ENCODE measurements around the gene WDR33.
"Not testable (repeated sequence)": the region's sequence is repeated elsewhere in the genome, so short reads cannot be mapped to it uniquely, and the experiment has no call there.

WDR33 gene

GRCh38 chr2:127812441-127812840 lies 1.5 kb upstream of the WDR33 start:
- in situ Hi-C loops (cut with MboI; ENCODE audit: low pct_unique_long_range_greater_than_20kb, low sequenced_read_pairs); DNase-seq: not testable (repeated sequence)

DNA sequence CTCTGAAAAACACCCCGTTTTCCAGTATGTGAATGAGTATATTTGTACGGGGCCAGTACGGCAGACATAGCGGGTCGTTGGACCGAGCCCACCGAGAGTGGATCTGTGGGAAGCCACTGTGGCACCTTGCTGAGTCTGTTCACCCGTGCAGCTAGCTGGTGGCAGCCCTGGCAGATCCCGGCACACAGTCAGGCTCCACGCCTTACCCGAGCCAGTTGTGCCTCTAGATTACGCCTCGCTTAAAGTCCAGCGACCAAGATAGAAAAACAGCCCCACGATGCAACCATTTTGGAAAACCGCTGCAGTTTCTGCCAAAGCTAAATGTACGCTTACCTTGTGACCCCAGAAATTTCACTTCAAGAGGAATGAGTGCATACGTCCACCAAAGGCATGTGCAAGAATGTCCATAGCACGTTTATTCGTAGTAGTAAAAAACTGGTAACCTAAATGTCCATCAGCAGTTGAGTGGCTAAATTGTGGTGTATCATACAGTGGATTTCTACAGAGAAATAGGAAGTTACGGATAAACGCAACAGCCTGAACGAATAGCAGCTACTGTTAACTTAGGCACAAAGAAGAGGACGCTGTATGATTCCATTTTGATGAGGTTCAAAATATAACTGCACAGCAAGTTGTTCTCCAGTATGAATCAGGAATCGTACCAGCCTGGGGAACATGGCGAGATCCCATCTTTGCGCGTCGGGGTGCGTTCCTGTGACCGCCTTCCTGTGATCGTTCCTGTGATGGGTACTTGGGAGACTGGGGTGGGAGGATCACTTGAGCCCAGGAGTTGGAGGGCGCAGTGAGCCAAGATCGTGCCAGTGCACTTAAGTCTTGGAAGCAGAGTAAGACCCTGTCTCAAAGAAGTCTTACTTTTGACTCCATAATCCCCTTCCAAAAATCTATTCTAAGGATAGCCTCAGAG lies 688 bp upstream of the WDR33 start:
- DNase-seq = no peak

DNA sequence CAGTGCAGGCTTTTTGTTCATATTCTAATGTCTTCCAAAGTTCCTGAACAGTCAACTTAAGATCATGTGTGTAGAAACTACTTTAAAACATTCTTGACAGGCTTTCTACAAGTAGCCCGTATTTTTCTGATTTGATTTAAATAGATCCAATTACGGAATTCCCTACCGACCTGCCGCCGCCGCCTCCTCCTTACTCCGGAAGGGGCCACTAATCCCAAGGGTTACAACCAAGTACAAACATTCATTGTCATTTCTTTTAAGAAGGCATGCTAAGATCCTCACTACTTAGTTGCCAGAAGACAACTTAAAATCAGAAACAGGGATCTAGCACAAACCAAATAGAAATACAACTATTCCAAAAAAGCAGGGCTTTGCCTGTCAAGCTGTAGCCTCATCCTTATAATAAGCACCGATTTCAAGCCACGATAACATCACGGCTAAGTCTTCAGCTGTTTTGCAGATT lies 784 bp downstream of the WDR33 start:
- no peak for DNase-seq
- in situ Hi-C loops (cut with MboI; ENCODE audit: low pct_unique_long_range_greater_than_20kb, low sequenced_read_pairs) = no loop called here

More for the DNA sequence above, 688 bp upstream of the WDR33 start:
- in situ Hi-C loops (cut with MboI; ENCODE audit: low pct_unique_long_range_greater_than_20kb, low sequenced_read_pairs) = no loop called here

GRCh38 chr2:127807678-127808353 lies 3.2 kb downstream of the WDR33 start:
- DNase-seq = no peak
- in situ Hi-C loops (cut with MboI; ENCODE audit: low pct_unique_long_range_greater_than_20kb, low sequenced_read_pairs) = no loop called here

DNA sequence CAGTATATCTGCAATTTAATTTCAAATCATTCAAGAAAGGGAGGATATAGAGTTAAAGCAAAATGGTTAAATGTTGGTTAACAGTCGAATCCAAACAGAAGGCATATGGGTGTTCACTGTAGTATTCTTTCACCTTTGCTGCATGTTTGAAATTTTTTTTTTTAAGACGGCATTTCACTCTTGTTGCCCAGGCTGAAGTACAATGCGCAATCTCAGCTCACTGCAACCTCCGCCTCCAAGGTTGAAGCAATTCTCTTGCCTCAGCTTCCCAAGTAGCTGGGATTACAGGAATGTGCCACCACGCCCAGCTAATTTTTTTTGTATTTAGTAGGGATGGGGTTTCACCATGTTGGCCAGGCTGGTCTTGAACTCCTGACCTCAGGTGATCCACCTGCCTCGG lies 4.1 kb downstream of the WDR33 start:
- in situ Hi-C loops (cut with MboI; ENCODE audit: low pct_unique_long_range_greater_than_20kb, low sequenced_read_pairs); DNase-seq: not testable (repeated sequence)

DNA sequence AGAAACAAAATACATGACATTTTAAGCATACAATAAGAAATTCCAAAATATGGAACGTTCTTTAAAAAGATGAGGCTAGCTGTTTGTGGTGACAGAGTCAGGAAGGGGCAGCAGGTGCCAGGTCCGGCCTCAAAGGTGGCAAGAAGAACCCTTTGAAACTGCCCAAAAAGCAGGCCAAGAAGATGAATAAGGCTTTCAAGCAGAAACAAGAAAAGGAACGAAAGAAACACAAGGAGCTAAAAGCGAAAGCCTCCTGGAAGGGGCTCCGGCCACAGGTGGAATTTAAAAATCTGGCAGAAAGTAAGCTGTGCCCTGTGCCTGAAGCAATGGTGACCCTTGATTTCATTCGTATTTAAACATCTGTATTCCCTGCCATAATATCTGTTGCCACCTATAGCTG lies 5.5 kb downstream of the WDR33 start:
- DNase-seq = no peak
- in situ Hi-C loops (cut with MboI; ENCODE audit: low pct_unique_long_range_greater_than_20kb, low sequenced_read_pairs) = no loop called here

DNA sequence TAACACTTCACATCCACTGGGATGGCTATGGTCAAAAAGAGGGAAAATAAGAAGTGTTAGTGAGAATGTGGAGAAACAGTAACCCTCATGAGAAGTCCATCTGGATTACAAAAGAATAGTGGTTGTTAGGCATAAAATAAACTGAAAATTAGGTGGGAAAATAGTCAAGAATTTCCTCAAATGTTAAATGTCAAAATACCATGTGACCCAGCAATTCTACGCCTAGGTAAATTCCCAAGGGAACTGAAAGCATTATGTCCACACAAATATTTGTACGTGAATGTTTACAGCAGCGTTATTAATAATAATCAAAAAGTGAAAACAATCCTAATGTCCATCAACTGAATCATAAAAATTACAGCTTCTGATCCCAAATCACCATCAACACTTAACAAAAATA lies 11.0 kb downstream of the WDR33 start:
- no peak for DNase-seq
- in situ Hi-C loops (cut with MboI; ENCODE audit: low pct_unique_long_range_greater_than_20kb, low sequenced_read_pairs) = no loop called here

DNA sequence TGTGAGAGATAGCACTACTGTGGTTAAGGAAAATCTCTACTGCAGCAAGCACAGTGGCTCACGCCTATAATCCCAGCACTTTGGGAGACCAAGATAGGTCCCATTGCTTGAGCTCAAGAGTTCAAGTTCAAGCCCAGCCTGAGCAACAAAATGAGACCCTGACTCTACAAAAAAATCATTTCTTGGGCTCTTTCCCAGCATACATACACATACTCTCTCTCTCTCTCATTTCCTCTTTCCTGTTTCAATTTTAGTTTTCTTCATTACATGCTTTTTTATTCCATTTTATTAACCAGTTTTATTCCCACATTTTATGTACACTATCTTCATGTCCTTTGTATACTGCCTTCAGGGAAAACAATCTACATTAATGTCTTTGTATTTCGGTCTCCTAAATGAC lies 14.6 kb downstream of the WDR33 start:
- DNase-seq = no peak
- in situ Hi-C loops (cut with MboI; ENCODE audit: low pct_unique_long_range_greater_than_20kb, low sequenced_read_pairs) = no loop called here

- in situ Hi-C loops (cut with MboI; ENCODE audit: low pct_unique_long_range_greater_than_20kb, low sequenced_read_pairs) = not testable (repeated sequence)
Measured at GRCh38 chr2:127794901-127795300, 16.1 kb downstream of the WDR33 start.

DNA sequence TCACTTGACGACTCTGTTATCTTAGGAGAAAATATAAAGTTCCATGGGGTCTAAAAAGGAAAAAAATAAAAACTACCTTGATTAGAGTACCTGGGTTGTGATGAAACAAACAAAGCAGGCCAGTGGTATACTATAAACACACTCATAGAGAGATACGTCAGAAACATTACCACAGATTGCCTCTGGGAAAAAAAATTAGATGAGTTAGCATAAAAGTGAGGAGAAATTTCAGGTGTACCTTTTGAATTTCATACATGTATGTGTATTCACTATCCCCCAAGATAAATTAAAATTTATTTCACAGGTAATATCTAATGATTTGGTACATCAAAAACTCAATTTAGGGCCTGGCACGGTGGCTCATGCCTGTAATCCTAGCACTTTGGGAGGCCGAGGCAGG lies 18.2 kb downstream of the WDR33 start:
- no peak for DNase-seq
- in situ Hi-C loops (cut with MboI; ENCODE audit: low pct_unique_long_range_greater_than_20kb, low sequenced_read_pairs) = no loop called here

More at GRCh38 chr2:127794901-127795300, 16.1 kb downstream of the WDR33 start:
- DNase-seq = not testable (repeated sequence)

- in situ Hi-C loops (cut with MboI; ENCODE audit: low pct_unique_long_range_greater_than_20kb, low sequenced_read_pairs) = no loop called here
- no peak for DNase-seq
Measured at GRCh38 chr2:127790694-127791529, 20.1 kb downstream of the WDR33 start.

DNA sequence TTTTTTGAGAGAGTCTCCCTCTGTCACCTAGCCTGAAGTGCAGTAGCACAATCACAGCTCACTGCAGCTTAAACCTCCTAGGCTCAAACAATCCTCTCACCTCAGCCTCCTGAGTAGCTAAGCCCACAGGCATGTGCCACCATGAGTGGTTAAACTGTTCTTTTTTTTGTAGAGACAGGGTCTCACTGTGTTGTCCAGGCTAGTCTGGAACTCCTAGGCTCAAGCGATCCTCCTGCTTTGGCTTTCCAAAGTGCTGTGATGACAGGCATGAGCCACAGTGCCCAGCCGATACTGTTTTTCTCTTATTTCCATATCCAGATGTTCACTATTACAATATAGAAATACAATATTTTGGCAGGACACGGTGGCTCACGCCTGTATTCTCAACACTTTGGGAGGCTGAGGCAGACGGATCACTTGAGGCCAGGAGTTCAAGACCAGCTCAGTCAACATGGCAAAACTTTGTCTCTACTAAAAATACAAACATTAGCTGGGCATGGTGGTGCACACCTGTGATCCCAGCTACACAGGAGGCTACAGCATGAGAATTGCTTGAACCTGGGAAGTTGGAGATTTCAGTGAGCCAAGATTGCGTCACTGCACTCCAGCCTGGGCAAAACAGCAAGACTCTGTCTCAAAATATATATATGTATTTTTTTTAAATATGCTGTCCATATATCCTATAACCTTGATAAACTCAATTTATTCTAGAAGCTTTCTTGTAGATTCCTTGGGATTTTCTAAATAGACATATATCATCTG lies 24.7 kb downstream of the WDR33 start:
- in situ Hi-C loops (cut with MboI; ENCODE audit: low pct_unique_long_range_greater_than_20kb, low sequenced_read_pairs) = no loop called here
- DNase-seq = no peak

GRCh38 chr2:127784965-127785518 lies 25.9 kb downstream of the WDR33 start:
- DNase-seq = no peak
- in situ Hi-C loops (cut with MboI; ENCODE audit: low pct_unique_long_range_greater_than_20kb, low sequenced_read_pairs) = no loop called here

DNA sequence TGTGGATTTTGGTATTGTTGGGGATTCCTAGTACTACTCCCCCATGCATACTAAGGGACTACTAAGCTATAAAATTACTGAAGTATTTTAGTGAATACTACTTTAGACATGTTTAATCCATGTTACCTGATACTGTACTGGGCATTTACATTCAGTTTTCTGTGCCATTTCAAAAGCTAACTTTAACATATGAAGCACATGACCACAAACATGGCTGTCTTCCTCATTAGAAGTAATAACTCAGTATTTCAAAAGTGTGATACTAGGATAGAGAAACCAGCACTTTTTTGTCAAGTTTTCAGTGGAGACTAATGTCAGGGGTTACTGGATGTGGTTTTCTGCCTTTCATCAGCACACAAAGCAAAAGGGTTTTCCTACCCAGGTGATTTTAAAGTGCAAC lies 27.9 kb downstream of the WDR33 start:
- DNase-seq = no peak
- in situ Hi-C loops (cut with MboI; ENCODE audit: low pct_unique_long_range_greater_than_20kb, low sequenced_read_pairs) = no loop called here

DNA sequence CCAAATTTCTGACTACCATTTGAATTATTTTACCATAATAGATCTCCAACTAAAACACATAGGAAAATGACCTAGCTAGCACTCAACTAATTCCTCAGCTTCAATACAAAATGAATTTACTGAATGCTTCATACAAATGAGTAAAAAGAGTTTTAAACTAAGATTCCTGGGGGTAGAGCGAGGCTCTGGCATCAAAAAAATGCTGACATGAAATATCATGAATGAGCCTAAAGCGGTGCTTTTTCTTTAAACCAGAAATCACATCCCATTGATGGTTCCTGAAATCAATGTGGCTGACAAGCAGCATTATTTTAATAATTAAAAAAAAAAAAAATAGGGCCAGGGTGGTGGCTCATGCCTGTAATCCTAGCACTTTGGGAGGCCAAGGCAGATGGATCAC lies 32.1 kb downstream of the WDR33 start:
- in situ Hi-C loops (cut with MboI; ENCODE audit: low pct_unique_long_range_greater_than_20kb, low sequenced_read_pairs) = no loop called here
- DNase-seq = no peak

DNA sequence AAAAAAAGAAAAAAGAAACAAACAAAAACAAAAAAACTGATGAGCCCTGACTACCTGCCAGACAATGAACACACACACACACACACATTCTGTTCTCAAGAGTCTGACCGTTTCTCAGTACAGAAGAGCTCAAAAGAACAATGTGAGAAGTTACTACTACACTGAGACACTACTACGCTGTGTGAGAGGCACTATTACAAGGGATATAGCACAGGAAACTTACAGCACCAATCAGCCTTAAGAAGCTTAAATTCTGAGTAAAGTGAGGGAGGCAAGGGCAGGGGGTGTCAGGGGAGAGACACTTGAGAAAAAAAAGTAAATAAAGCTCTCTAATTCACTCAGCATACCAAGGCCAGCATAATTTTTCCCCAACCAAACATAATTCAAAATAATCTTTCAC lies 32.5 kb downstream of the WDR33 start:
- no peak for DNase-seq
- in situ Hi-C loops (cut with MboI; ENCODE audit: low pct_unique_long_range_greater_than_20kb, low sequenced_read_pairs) = no loop called here

GRCh38 chr2:127776122-127776780 lies 34.7 kb downstream of the WDR33 start:
- in situ Hi-C loops (cut with MboI; ENCODE audit: low pct_unique_long_range_greater_than_20kb, low sequenced_read_pairs) = no loop called here
- no peak for DNase-seq

GRCh38 chr2:127771756-127772155 lies 39.2 kb downstream of the WDR33 start:
- no peak for DNase-seq
- in situ Hi-C loops (cut with MboI; ENCODE audit: low pct_unique_long_range_greater_than_20kb, low sequenced_read_pairs) = no loop called here
